ENCODE results near the gene PYGM.

The PYGM gene

GRCh38 chr11:64717268-64717578 lies 42.6 kb downstream of the PYGM start:
- no peak for TF ChIP-seq POLR2AphosphoS5 (IDR thresholded peaks at IDR 0.05; ENCODE audit: low read depth)
- TF ChIP-seq, protein P1, sequence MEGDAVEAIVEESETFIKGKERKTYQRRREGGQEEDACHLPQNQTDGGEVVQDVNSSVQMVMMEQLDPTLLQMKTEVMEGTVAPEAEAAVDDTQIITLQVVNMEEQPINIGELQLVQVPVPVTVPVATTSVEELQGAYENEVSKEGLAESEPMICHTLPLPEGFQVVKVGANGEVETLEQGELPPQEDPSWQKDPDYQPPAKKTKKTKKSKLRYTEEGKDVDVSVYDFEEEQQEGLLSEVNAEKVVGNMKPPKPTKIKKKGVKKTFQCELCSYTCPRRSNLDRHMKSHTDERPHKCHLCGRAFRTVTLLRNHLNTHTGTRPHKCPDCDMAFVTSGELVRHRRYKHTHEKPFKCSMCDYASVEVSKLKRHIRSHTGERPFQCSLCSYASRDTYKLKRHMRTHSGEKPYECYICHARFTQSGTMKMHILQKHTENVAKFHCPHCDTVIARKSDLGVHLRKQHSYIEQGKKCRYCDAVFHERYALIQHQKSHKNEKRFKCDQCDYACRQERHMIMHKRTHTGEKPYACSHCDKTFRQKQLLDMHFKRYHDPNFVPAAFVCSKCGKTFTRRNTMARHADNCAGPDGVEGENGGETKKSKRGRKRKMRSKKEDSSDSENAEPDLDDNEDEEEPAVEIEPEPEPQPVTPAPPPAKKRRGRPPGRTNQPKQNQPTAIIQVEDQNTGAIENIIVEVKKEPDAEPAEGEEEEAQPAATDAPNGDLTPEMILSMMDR (IDR thresholded peaks at IDR 0.05; ENCODE audit: insufficient read depth, low read length), result no peak
- TF ChIP-seq GABPA (IDR thresholded peaks at IDR 0.05; ENCODE audit: low read depth), result no peak
- no peak for TF ChIP-seq REST (IDR thresholded peaks at IDR 0.05; ENCODE audit: insufficient replicate concordance, low read depth)
- no peak for TF ChIP-seq SPI1 (IDR thresholded peaks at IDR 0.05; ENCODE audit: borderline replicate concordance, low read depth)
- H3K27me3 ChIP-seq (ENCODE audit: insufficient read depth, poor library complexity, severe bottlenecking), result peaks cover 44% of the 10 kb centered on the region
- no peak for DNase-seq (ENCODE audit: low read depth in 1 of 2, low spot score in 1 of 2)
- H3K27ac ChIP-seq (replicated peaks), result no peak overlapping the region
- H3K4me3 ChIP-seq (replicated peaks; ENCODE audit: insufficient read depth, low read length), result no peak overlapping the region

GRCh38 chr11:64716473-64717267 lies 43.1 kb downstream of the PYGM start:
- H3K4me3 ChIP-seq (replicated peaks; ENCODE audit: insufficient read depth, low read length), result no peak overlapping the region
- peaks cover 43% of the 10 kb centered on the region for H3K27me3 ChIP-seq (ENCODE audit: insufficient read depth, poor library complexity, severe bottlenecking)
- H3K27ac ChIP-seq (replicated peaks), result no peak overlapping the region
- no peak for TF ChIP-seq REST (IDR thresholded peaks at IDR 0.05; ENCODE audit: insufficient replicate concordance, low read depth)
- TF ChIP-seq, protein P1 (IDR thresholded peaks at IDR 0.05; ENCODE audit: insufficient read depth, low read length), result no peak
- no peak for TF ChIP-seq SPI1 (IDR thresholded peaks at IDR 0.05; ENCODE audit: borderline replicate concordance, low read depth)
- TF ChIP-seq GABPA (IDR thresholded peaks at IDR 0.05; ENCODE audit: low read depth), result no peak
- no peak for DNase-seq (ENCODE audit: low read depth in 1 of 2, low spot score in 1 of 2)

GRCh38 chr11:64715756-64716472 lies 43.9 kb downstream of the PYGM start:
- H3K27me3 ChIP-seq (ENCODE audit: insufficient read depth, poor library complexity, severe bottlenecking), result peaks cover 43% of the 10 kb centered on the region
- TF ChIP-seq REST (IDR thresholded peaks at IDR 0.05; ENCODE audit: insufficient replicate concordance, low read depth) (no peak), GABPA (IDR thresholded peaks at IDR 0.05; ENCODE audit: low read depth) (no peak), SPI1 (IDR thresholded peaks at IDR 0.05; ENCODE audit: borderline replicate concordance, low read depth) (no peak), POLR2AphosphoS5 (IDR thresholded peaks at IDR 0.05; ENCODE audit: low read depth) (no peak)
- TF ChIP-seq, protein P1 (IDR thresholded peaks at IDR 0.05; ENCODE audit: insufficient read depth, low read length), result no peak
- no peak for DNase-seq (ENCODE audit: low read depth in 1 of 2, low spot score in 1 of 2)

More at GRCh38 chr11:64715756-64716472, 43.9 kb downstream of the PYGM start:
- Histone ChIP-seq H3K27ac (replicated peaks) (no peak overlapping the region), H3K4me3 (replicated peaks; ENCODE audit: insufficient read depth, low read length) (no peak overlapping the region)

Data from HL-60 (cell line).